HepG2 (cell line): ENCODE data around the gene ANKRD11. TPM values are rescaled to one million over a fixed set of nuclear protein-coding genes. Genes with fewer than 3 reads are reported as not detected.

Source experiments
- ARID5B ChIP-seq: IDR thresholded peaks from 2 replicates; pipeline ENCODE4 v1.4.0; 2020; ENCODE audit warnings: mild to moderate bottlenecking, missing genetic modification reagents
- ATF3 ChIP-seq: sonication (generic); formaldehyde crosslinking; IDR thresholded peaks from 2 replicates; pipeline ENCODE4 v1.4.0; 2020; ENCODE audit warnings: missing genetic modification reagents
- CEBPB ChIP-seq: IDR thresholded peaks from 2 replicates; pipeline ENCODE4 v1.6.1; 2011; ENCODE audit warnings: low read depth, low read length, improper control_type of control experiment, borderline replicate concordance
- FOSL2 ChIP-seq: sonication (generic); formaldehyde crosslinking; IDR thresholded peaks from 2 replicates; pipeline ENCODE4 v1.4.0; 2020; ENCODE audit warnings: missing genetic modification reagents
- RBAK ChIP-seq: sonication (generic); formaldehyde crosslinking; IDR thresholded peaks from 2 replicates; pipeline ENCODE4 v1.5.1; 2020; ENCODE audit warnings: mild to moderate bottlenecking, missing genetic modification reagents
- ZNF451 ChIP-seq: sonication (generic); formaldehyde crosslinking; IDR thresholded peaks from 2 replicates; pipeline ENCODE4 v1.5.0; 2020; ENCODE audit warnings: mild to moderate bottlenecking, missing genetic modification reagents
- polyA plus RNA-seq, 8 experiments: library from polyadenylated mRNA; depleted of rRNA in 3 of 8; stranded (reverse) in 7 of 8; unstranded in 1 of 8; fragments of >200 nt; fragmentation: Illumina TruSeq in 4 of 8; extraction: Trizol in 4 of 8; gene quantifications; 2 replicates each; pipeline versions ENCODE4 v1.2.1 to v1.2.3, GENCODE V29; 2011 to 2016; ENCODE audit warnings: low read depth in 4 of 8, missing spikeins in 1 of 8, mixed read lengths in 1 of 8; ENCODE audit not compliant: insufficient read depth in 1 of 8
- total RNA-seq, 5 experiments: library from RNA; depleted of rRNA; stranded (reverse); fragments of >200 nt; fragmentation: Illumina TruSeq; extraction: Trizol; gene quantifications; 2 replicates each; pipeline ENCODE4 v1.2.3, GENCODE V29; 2016; ENCODE audit warnings: low read depth in 1 of 5
- TF ChIP-seq, protein P1 (sequence below): sonication (generic); formaldehyde crosslinking; IDR thresholded peaks from 2 replicates; pipeline ENCODE4 v1.5.0; 2020; ENCODE audit warnings: mild to moderate bottlenecking, missing genetic modification reagents, borderline replicate concordance
- TF ChIP-seq, protein P2 (sequence below): sonication (generic); formaldehyde crosslinking; IDR thresholded peaks from 2 replicates; pipeline ENCODE4 v1.4.0; 2020; ENCODE audit warnings: missing genetic modification reagents

The ANKRD11 gene
- total and polyA plus RNA-seq, 2 of the 13 experiments (the other 11 are each of a cell fraction or from before 2014, with no cell fraction given) = 21.4 to 38.4 TPM

DNA sequence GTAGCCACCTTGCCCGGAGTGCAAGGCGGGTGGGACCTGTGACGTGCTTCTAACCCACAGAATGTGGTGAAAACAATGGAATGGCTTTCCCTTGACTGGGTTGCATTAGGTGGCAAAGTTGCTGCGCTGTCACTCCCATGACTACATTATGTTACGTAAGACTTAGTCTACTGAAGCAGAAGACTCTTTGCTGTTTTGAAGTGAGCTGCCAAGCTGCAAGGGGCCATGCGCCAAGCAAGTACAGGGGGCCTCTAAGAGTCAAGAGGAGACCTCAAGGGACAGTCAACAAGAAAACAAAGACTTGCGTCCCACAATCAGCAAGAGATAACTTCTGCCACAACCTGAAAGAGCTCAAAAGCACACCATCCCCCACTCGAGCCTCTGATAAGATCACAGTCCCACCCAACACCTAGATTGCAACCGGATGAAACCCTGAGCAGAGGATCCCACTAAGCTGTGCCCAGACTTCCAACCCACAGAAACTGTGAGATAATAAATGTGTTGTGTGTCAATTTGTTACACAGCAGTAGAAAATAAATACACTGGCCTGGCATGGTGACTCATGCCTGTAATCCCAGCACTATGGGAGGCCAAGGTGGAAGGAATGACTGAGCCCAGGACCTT lies 16.5 kb downstream of the ANKRD11 start (continued):
- TF ChIP-seq ATF3 (peak; percentile 19; the same call in 1 of the 2 replicates), RBAK (CRISPR knock-in tag) (peak; percentile 73; the same call in 1 of the 2 replicates), ZNF451 (CRISPR knock-in tag) (no peak), CEBPB (peak; percentile 87), ARID5B (CRISPR knock-in tag) (0 out of 2 replicates have a peak, but pooled peaks have one; percentile 4), FOSL2 (peak; percentile 90)
- TF ChIP-seq, protein P1, sequence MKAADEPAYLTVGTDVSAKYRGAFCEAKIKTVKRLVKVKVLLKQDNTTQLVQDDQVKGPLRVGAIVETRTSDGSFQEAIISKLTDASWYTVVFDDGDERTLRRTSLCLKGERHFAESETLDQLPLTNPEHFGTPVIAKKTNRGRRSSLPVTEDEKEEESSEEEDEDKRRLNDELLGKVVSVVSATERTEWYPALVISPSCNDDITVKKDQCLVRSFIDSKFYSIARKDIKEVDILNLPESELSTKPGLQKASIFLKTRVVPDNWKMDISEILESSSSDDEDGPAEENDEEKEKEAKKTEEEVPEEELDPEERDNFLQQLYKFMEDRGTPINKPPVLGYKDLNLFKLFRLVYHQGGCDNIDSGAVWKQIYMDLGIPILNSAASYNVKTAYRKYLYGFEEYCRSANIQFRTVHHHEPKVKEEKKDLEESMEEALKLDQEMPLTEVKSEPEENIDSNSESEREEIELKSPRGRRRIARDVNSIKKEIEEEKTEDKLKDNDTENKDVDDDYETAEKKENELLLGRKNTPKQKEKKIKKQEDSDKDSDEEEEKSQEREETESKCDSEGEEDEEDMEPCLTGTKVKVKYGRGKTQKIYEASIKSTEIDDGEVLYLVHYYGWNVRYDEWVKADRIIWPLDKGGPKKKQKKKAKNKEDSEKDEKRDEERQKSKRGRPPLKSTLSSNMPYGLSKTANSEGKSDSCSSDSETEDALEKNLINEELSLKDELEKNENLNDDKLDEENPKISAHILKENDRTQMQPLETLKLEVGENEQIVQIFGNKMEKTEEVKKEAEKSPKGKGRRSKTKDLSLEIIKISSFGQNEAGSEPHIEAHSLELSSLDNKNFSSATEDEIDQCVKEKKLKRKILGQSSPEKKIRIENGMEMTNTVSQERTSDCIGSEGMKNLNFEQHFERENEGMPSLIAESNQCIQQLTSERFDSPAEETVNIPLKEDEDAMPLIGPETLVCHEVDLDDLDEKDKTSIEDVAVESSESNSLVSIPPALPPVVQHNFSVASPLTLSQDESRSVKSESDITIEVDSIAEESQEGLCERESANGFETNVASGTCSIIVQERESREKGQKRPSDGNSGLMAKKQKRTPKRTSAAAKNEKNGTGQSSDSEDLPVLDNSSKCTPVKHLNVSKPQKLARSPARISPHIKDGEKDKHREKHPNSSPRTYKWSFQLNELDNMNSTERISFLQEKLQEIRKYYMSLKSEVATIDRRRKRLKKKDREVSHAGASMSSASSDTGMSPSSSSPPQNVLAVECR = peak; percentile 11; the same call in 1 of the 2 replicates
- TF ChIP-seq, protein P2, sequence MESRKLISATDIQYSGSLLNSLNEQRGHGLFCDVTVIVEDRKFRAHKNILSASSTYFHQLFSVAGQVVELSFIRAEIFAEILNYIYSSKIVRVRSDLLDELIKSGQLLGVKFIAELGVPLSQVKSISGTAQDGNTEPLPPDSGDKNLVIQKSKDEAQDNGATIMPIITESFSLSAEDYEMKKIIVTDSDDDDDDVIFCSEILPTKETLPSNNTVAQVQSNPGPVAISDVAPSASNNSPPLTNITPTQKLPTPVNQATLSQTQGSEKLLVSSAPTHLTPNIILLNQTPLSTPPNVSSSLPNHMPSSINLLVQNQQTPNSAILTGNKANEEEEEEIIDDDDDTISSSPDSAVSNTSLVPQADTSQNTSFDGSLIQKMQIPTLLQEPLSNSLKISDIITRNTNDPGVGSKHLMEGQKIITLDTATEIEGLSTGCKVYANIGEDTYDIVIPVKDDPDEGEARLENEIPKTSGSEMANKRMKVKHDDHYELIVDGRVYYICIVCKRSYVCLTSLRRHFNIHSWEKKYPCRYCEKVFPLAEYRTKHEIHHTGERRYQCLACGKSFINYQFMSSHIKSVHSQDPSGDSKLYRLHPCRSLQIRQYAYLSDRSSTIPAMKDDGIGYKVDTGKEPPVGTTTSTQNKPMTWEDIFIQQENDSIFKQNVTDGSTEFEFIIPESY = peak; percentile 59
